Mammary microvascular endothelial cell (primary cell): ENCODE results near the gene SPN. TPM values are rescaled to one million over a fixed set of nuclear protein-coding genes. Genes with fewer than 3 reads are reported as not detected.

Source experiments
- total RNA-seq: library from RNA; depleted of rRNA; stranded (reverse); fragments of >200 nt; gene quantifications from 2 replicates; pipeline ENCODE4 v1.2.3, GENCODE V29; 2015

Gene SPN
- total RNA-seq, result not detected in 2 replicates

GRCh38 chr16:29663016-29663806 is at the start of gene SPN:
TSS of gene SPN (plus strand) at chr16:29663247. CDS start at chr16:29663729, 482 bp downstream.

GRCh38 chr16:29678691-29679267 is 15.7 kb downstream of the SPN start, which contains the start of gene QPRT:
TSS of gene QPRT (plus strand) at chr16:29679180. CDS start at chr16:29679198, 18 bp downstream.

Other genes starting within 250 kb of the SPN start
- 14.1 and 22.7 TPM in 2 replicates for gene BOLA2, start 208.9 kb upstream of the SPN start, total RNA-seq
- 29.3 and 48.5 TPM in 2 replicates for gene SLX1B, start 208.7 kb upstream of the SPN start, total RNA-seq
- 30.4 and 38.4 TPM in 2 replicates for gene SULT1A4, start 203.3 kb upstream of the SPN start, total RNA-seq
- gene NPIPB12, start 156.8 kb upstream of the SPN start, total RNA-seq, result 5.1 and 10.1 TPM in 2 replicates
- gene QPRT, start 15.9 kb downstream of the SPN start, total RNA-seq, result not detected in 2 replicates
- not detected in 2 replicates for gene C16orf54, start 82.7 kb downstream of the SPN start, total RNA-seq
- gene ZG16, start 115.0 kb downstream of the SPN start, total RNA-seq, result not detected in 2 replicates
- 67.1 and 77.1 TPM in 2 replicates for gene KIF22, start 127.5 kb downstream of the SPN start, total RNA-seq
- gene MAZ, start 143.3 kb downstream of the SPN start, total RNA-seq, result 138 and 171 TPM in 2 replicates
- gene PRRT2, start 148.9 kb downstream of the SPN start, total RNA-seq, result not detected in 2 replicates
- gene PAGR1, start 152.9 kb downstream of the SPN start, total RNA-seq, result 34.6 and 37.6 TPM in 2 replicates
- gene MVP, start 157.2 kb downstream of the SPN start, total RNA-seq, result 320 and 330 TPM in 2 replicates
- gene CDIPT, start 200.0 kb downstream of the SPN start, total RNA-seq, result 78.5 and 87.1 TPM in 2 replicates
- gene SEZ6L2, start 236.3 kb downstream of the SPN start, total RNA-seq, result 0.27 and 0.74 TPM in 2 replicates
- gene ASPHD1, start 237.2 kb downstream of the SPN start, total RNA-seq, result 0.07 and 0.34 TPM in 2 replicates